SK-MEL-5 (cell line): Measurements from ENCODE around the gene NAGPA. TPM values are rescaled to one million over a fixed set of nuclear protein-coding genes. Genes with fewer than 3 reads are reported as not detected.

Experiments
- DNase-seq: peaks from one replicate; pipeline ENCODE4 v3.0.0-alpha.2; 2016; ENCODE audit warnings: low read depth, low spot score
- in situ Hi-C: cut with HindIII; loops from 2 replicates; pipeline ENCODE4 v1.10.0; 2016; ENCODE audit warnings: low sequenced_read_pairs, high pct_unique_total_duplicates, low pct_unique_long_range_greater_than_20kb
- total RNA-seq: library from RNA; depleted of rRNA; stranded (reverse); fragments of >200 nt; shearing (Covaris generic); gene quantifications from 2 replicates; pipeline ENCODE4 v1.2.3, GENCODE V29; 2014

Gene NAGPA
- total RNA-seq, 1 experiment from 2014 or later, result 37.9 TPM

GRCh38 chr16:4990415-4990814, 43.3 kb downstream of the NAGPA start:
- in situ Hi-C loops, result no loop called here
- no peak for DNase-seq

GRCh38 chr16:4989391-4990006, 44.2 kb downstream of the NAGPA start:
- DNase-seq, result no peak
- in situ Hi-C loops, result no loop called here

GRCh38 chr16:4988647-4989046, 45.1 kb downstream of the NAGPA start:
- no peak for DNase-seq
- in situ Hi-C loops, result no loop called here

GRCh38 chr16:4987580-4988374, 46.0 kb downstream of the NAGPA start:
- no peak for DNase-seq
- in situ Hi-C loops, result no loop called here

GRCh38 chr16:4987250-4987579, 46.5 kb downstream of the NAGPA start:
- no peak for DNase-seq
- in situ Hi-C loops, result no loop called here

GRCh38 chr16:4984174-4984990, 49.4 kb downstream of the NAGPA start:
- in situ Hi-C loops, result no loop called here
- DNase-seq, result no peak

- in situ Hi-C loops, result no loop called here
- no peak for DNase-seq
These were observed 51.5 kb downstream of the NAGPA start for GRCh38 chr16:4982056-4982867.

- in situ Hi-C loops, result no loop called here
- DNase-seq, result no peak
These were observed 52.3 kb downstream of the NAGPA start for GRCh38 chr16:4981473-4981872.

GRCh38 chr16:4980691-4981090, 53.0 kb downstream of the NAGPA start:
- in situ Hi-C loops, result no loop called here
- no peak for DNase-seq

GRCh38 chr16:4979736-4980660, 53.7 kb downstream of the NAGPA start:
- in situ Hi-C loops, result no loop called here
- DNase-seq, result no peak

GRCh38 chr16:4979164-4979563, 54.6 kb downstream of the NAGPA start:
- no peak for DNase-seq
- in situ Hi-C loops, result no loop called here

- in situ Hi-C loops, result no loop called here
- no peak for DNase-seq
These were observed 57.1 kb downstream of the NAGPA start for GRCh38 chr16:4976611-4977145.

- no peak for DNase-seq
- in situ Hi-C loops, result no loop called here
These were observed 57.7 kb downstream of the NAGPA start for GRCh38 chr16:4976079-4976478.
